GM18868 (cell line): ENCODE results near the gene VRK1.
"Not testable (repeated sequence)": the region's sequence is repeated elsewhere in the genome, so short reads cannot be mapped to it uniquely, and the experiment has no call there.

ENCODE experiments used
- ATAC-seq: cut with Tn5 transposase; IDR thresholded peaks from one replicate; pipeline ENCODE4 v1.9.1; 2021; ENCODE audit warnings: mild to moderate bottlenecking, moderate library complexity; ENCODE audit not compliant: unreplicated experiment

VRK1 gene

DNA sequence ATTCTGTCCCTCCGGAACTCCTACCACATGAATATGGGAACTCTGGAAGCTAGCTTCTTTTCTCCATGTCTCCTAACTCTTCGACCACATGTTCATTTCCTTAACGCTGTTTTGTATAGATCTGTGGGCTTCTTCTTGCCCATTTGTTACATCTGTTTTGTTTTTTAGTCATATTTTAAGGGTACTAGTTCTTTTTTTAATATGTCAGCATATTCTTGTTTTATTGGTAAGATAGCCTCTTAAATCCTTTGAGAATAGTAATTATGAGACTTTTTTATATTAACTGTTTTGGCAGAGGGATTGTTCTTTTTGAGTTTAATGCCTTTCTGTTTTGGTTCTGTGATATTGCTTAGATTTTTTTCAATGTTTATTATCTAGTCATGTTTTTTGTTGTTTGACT, 70.5 kb downstream of the VRK1 start:
- no peak for ATAC-seq

DNA sequence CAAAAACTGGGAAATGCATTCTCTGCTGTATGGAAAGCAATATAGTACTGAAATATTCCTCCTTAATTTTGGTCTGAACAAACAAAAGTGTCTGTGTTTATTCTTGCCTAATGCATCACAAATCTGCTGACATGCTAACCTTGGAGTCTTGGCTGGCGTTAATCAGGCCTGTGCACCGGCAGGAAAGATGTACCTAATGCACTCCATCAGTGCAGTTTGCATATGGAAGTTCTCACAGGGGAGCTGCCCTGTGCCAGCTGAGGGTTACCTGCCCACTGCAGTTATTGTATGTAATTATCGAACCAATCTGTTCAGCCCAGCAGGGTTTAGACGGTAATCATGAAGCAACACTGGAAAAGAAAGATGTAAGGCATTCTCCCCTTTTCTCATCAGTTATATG, 76.9 kb downstream of the VRK1 start:
- ATAC-seq: no peak

DNA sequence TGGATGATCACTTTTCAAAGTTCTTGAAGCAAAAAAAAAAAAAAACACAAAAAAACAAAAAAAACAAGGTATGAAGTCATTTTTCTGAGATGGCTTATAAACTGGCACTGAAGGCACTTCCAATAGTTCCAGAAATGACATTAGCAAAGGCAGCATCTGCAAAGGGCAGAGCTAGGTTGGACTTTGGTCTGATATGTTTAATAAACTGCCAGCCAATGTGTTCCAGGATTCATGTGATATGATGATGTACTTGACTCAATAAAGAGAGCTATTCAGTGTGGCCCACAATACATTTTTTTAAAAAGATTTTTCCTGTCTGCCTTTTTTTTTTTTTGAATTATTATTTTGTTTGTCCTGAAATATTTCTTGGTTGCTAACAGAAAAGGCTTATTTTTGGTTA, 79.6 kb downstream of the VRK1 start:
- ATAC-seq: no peak

GRCh38 chr14:96881713-96882112, 84.5 kb downstream of the VRK1 start:
- ATAC-seq: peak; percentile 89

GRCh38 chr14:96883974-96884373, 86.8 kb downstream of the VRK1 start:
- ATAC-seq: not testable (repeated sequence)

DNA sequence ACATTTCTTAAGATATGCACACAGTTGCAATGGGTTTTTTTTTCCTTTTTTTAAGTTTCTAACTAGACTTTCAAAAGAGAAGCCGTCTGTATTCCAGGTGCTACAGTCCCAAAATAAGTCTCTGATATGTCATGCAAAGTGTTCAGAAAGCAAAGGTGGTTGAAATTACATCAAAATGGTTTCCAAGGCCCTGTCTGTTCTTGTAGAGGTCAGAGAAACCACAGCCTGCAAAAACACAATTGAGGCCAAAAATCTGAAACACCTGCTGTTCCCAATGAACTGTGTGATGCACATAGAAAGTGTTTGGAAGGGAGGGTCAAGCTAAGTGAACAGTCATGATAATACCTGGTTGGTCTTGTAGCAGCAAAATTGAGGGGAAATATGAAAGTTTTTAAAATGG, 91.0 kb downstream of the VRK1 start:
- peak; percentile 50 for ATAC-seq

GRCh38 chr14:96888593-96888992, 91.4 kb downstream of the VRK1 start:
- no peak for ATAC-seq

- no peak for ATAC-seq
These were observed 91.9 kb downstream of the VRK1 start for GRCh38 chr14:96889091-96889490.

- ATAC-seq: no peak
These were observed 96.9 kb downstream of the VRK1 start for GRCh38 chr14:96893966-96894622.

- no peak for ATAC-seq
These were observed 97.8 kb downstream of the VRK1 start for GRCh38 chr14:96894966-96895365.

DNA sequence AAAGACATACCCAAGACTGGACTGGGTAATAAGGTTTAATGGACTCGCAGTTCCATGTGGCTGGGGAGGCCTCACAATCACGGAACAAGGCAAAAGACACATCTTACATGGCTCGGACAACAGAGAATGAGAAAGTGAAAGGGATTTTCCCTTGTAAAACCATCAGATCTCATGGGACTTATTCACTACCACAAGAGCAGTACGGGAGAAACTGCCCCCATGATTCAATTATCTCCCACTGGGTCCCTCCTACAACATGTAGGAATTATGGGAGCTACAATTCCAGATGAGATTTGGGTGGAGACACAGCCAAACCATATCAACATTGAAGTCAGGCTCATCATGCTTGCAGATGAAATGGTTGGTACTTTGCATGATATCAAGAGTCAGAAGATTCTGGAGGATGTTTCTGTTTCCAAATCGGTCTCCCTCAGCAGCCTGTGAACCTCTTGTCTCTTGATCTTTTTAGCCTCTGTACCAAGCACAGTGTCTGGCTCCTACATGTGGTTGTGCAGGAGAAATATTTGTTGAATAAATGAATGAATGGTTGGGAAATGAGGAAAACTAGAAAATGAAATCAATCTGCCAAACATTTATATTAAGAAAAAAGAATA, 98.6 kb downstream of the VRK1 start:
- ATAC-seq: peak; percentile 90

- ATAC-seq: no peak
These were observed 100.0 kb downstream of the VRK1 start for GRCh38 chr14:96897184-96897583.

DNA sequence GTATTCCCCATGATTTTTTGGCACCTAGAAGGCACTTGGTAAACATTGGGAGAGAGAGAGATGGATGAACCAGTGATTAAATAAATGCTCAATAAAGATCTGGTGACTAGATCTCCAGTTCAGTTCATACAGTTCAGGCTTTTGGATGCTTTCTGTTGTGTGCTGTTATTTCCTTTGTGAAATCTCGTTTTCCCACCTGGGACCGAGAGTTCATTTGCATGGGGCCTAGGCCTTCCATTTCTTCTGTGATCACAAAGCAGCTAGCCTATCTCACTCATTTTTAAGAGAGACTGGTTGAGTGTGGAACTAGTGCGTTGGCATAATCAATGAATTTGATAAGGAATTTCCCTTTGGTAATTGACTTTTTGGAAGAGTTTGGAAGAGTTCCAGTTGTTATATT, 104.0 kb downstream of the VRK1 start:
- peak; percentile 57 for ATAC-seq

GRCh38 chr14:96902004-96902403, 104.8 kb downstream of the VRK1 start:
- ATAC-seq: no peak

- no peak for ATAC-seq
These were observed 106.4 kb downstream of the VRK1 start for GRCh38 chr14:96903444-96904023.

DNA sequence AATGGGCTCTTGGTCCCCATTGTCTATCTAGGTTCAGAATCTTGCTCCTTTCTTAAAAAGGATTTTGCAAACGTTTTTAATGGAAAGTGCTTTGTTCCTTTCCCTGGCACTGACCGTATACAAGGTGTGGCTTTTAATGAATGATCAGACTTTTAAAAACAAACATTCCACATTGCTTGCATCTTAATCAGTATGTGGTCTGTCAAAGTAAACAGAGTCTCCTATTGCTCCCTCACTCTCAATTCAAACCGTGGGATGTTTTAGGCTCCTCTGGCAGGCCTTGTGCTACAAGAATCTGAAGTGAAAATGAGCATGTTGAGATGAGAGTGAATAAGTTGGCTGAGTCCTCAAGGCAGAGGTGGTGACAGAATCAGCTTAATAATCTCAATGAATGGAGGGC, 107.0 kb downstream of the VRK1 start:
- ATAC-seq: no peak

DNA sequence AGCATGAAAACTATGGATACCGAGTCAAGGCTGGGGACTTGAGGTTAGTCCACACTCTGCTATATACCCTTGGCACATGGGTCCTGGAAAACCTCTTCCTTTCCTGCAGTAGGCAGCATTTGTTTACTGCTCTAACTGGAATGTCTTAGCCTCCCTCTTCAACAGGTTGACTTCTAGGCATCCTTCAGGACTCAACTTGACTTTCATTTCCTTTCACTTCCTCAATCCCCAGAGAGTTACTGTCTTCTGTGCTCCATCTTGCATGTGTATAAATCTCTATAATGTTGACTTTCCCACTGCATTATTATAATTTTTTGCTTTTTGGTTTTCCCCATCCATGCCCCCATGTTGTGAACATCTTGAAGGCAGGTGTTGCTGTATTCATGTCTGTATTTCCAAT, 107.9 kb downstream of the VRK1 start:
- ATAC-seq: no peak

DNA sequence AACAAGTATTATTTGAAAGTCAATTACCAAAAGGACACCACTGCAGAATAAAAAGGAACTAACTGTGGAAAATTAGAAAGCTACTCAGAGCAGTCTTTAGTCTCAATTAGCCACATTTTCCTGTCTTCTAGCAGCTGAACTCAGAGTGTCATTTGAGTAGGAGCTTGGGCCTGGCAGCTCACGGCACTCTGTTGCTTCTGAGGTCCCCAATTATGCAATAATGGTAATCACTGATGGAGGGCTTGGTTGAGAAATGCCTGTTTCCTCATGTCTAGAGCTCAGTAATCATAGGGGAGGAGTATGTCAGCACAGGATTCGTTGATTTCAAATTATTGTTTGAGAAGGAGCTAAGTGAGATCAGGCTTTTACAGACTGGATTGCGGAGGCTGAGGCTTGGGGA, 108.6 kb downstream of the VRK1 start:
- ATAC-seq: no peak

DNA sequence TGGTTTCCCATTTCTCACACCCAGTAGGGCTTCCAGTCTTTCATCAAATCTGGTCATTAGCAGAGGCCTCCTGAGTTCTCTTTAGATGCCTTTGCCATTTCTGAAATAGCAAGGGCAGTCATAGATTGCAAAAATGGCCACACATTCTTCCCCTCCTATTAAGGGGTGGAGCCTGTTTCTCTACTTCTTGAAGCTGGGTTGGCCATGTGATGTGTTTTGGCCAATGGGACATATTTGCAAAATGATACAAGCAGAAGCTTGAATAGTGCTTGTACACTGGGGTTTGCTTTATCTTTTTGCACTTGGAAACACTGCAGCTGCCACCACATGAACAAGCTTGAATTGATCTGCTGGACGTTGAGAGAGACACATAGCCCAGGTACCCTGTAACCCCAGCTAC, 109.3 kb downstream of the VRK1 start:
- no peak for ATAC-seq

DNA sequence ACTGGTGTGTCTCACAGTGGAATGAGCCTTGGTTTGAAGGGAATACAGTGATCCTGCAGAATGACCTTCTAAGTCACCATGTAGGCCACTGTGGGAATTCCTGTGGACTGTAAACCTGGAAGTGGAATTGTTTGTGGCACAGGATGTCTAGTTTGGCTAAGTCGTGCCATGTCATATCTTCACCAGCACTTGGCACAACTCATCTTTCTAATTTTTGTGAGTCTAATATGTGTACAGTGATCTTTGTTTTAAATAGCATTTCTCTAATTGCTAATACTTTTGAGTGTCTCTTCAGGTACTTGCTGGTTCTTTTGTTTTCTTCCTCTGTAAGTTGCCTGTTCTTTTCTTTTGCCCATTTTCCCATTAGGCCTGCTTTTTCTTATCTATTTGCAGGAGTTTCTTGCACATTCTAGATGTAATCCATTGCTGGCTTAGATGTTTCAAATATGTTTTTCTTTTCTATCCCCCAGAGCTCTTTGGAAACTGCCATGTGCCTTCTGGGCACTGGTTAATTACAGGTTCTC, 112.7 kb downstream of the VRK1 start:
- no peak for ATAC-seq

DNA sequence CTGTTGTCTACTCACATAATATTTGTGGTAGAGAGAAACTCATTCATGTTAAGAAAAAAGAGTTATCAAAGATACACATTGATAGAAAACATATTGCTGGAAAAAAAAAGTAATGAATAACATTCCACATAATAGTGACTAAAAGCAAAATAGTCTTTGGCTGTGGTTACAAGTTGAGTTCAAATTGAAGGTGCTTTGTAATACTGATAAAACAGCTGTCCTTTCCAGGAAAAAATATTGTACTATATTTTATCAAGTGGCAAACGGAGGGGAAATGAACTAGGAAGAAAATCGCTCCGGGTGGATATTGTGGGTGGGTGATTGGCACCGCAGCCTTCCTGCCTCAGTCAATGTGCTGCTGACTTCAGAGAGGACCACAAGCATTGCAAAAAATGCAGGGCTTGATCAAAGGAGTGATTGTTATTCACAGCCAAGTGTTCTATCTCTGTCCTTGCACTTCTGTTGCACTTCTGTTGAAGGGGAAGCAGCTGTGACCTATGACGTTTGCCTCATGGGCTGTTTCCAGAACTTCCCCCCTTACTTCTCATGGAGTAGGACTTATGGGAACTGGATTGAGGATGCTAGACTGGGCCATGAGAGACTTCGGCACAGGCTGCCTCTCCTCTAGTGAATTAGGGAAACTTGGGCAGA, 114.4 kb downstream of the VRK1 start:
- ATAC-seq: no peak

DNA sequence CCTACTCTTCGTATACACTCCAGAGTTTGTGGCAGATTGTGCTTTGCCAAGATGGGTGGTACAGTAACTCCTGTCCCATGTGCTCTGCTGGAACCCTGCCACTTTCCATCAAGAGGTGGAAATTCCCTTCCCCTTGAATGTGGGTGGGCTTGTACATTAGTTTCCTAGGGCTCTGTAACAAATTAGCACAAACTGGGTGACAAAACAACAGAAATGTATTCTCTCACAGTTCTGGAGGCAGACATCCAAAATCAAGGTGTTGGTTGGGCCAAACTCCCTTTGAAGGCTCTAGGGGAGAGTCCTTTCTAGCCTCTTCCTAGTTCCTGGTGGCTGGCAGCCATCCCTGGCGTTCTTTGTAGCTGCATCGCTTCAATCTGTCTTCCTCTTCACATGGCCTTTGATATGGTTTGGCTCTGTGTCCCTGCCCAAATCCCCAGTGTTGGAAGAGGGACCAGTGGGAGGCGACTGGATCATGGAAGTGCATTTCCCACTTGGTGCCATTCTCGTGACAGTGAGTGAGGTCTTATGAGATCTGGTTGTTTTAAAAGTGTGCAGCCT, 117.5 kb downstream of the VRK1 start:
- ATAC-seq: no peak
